HG03095 (cell line): ENCODE results near the gene IMPACT.

Experiments
- ATAC-seq: cut with Tn5 transposase; IDR thresholded peaks from one replicate; pipeline ENCODE4 v1.9.1; 2021; ENCODE audit warnings: moderate library complexity; ENCODE audit not compliant: unreplicated experiment

Gene IMPACT

GRCh38 chr18:24420551-24420950 lies 5.9 kb upstream of the IMPACT start:
- no peak for ATAC-seq

- no peak for ATAC-seq
Observed at GRCh38 chr18:24421831-24422230, 4.6 kb upstream of the IMPACT start.

GRCh38 chr18:24426073-24426397 lies 435 bp upstream of the IMPACT start:
- no peak for ATAC-seq

- no peak for ATAC-seq
Observed at GRCh38 chr18:24427484-24427883, 1.0 kb downstream of the IMPACT start.

GRCh38 chr18:24428709-24429108 lies 2.2 kb downstream of the IMPACT start:
- no peak for ATAC-seq

- no peak for ATAC-seq
Observed at GRCh38 chr18:24429188-24429587, 2.7 kb downstream of the IMPACT start.

- ATAC-seq, result no peak
Observed at GRCh38 chr18:24432618-24433017, 6.1 kb downstream of the IMPACT start.

GRCh38 chr18:24436939-24437338 lies 10.5 kb downstream of the IMPACT start:
- no peak for ATAC-seq

GRCh38 chr18:24443870-24444269 lies 17.4 kb downstream of the IMPACT start:
- no peak for ATAC-seq

- ATAC-seq, result peak; percentile 65
Observed at GRCh38 chr18:24446453-24446852, 20.0 kb downstream of the IMPACT start.

- ATAC-seq, result no peak
Observed at GRCh38 chr18:24446953-24447538, 20.6 kb downstream of the IMPACT start.

GRCh38 chr18:24447961-24448360 lies 21.5 kb downstream of the IMPACT start:
- no peak for ATAC-seq

GRCh38 chr18:24456549-24456948 lies 30.1 kb downstream of the IMPACT start:
- ATAC-seq, result peak; percentile 85

GRCh38 chr18:24459772-24460171 lies 33.3 kb downstream of the IMPACT start:
- no peak for ATAC-seq

GRCh38 chr18:24460388-24460787 lies 33.9 kb downstream of the IMPACT start, which contains the start of gene HRH4:
Gene HRH4, plus strand, starts transcription at chr18:24460637. Its CDS starts 92 bp downstream, at chr18:24460729.
- ATAC-seq, result no peak

GRCh38 chr18:24461996-24462395 lies 35.5 kb downstream of the IMPACT start:
- no peak for ATAC-seq

GRCh38 chr18:24462838-24463775 lies 36.6 kb downstream of the IMPACT start:
- no peak for ATAC-seq

- ATAC-seq, result no peak
Observed at GRCh38 chr18:24465486-24465885, 39.0 kb downstream of the IMPACT start.

GRCh38 chr18:24466771-24467170 lies 40.3 kb downstream of the IMPACT start:
- no peak for ATAC-seq

- no peak for ATAC-seq
Observed at GRCh38 chr18:24470022-24470618, 43.6 kb downstream of the IMPACT start.

GRCh38 chr18:24470805-24471204 lies 44.3 kb downstream of the IMPACT start:
- no peak for ATAC-seq

- ATAC-seq, result no peak
Observed at GRCh38 chr18:24472591-24472990, 46.1 kb downstream of the IMPACT start.
